HG03159 (cell line): ENCODE results near the gene C16orf96.

Experiments used
- ATAC-seq: cut with Tn5 transposase; IDR thresholded peaks from one replicate; pipeline ENCODE4 v1.9.1; 2021; ENCODE audit warnings: mild to moderate bottlenecking, moderate library complexity; ENCODE audit not compliant: unreplicated experiment

C16orf96 gene

GRCh38 chr16:4599037-4599436 lies 42.9 kb downstream of the C16orf96 start:
- no peak for ATAC-seq

- no peak for ATAC-seq
These were observed 43.4 kb downstream of the C16orf96 start for GRCh38 chr16:4599545-4599944.

GRCh38 chr16:4601036-4601863 lies 45.1 kb downstream of the C16orf96 start:
- ATAC-seq, result no peak

GRCh38 chr16:4601864-4602186 lies 45.7 kb downstream of the C16orf96 start:
- no peak for ATAC-seq

GRCh38 chr16:4602331-4602730 lies 46.2 kb downstream of the C16orf96 start:
- ATAC-seq, result no peak

- ATAC-seq, result no peak
These were observed 47.6 kb downstream of the C16orf96 start for GRCh38 chr16:4603624-4604170.

- ATAC-seq, result no peak
These were observed 48.3 kb downstream of the C16orf96 start for GRCh38 chr16:4604401-4604800.

- no peak for ATAC-seq
These were observed 50.2 kb downstream of the C16orf96 start for GRCh38 chr16:4606354-4606753.

- no peak for ATAC-seq
These were observed 51.9 kb downstream of the C16orf96 start for GRCh38 chr16:4607841-4608703.

- no peak for ATAC-seq
These were observed 52.5 kb downstream of the C16orf96 start for GRCh38 chr16:4608704-4608980.

GRCh38 chr16:4609200-4610010 lies 53.3 kb downstream of the C16orf96 start:
- ATAC-seq, result no peak

GRCh38 chr16:4610011-4611005 lies 54.2 kb downstream of the C16orf96 start:
- ATAC-seq, result no peak

GRCh38 chr16:4611337-4612021 lies 55.3 kb downstream of the C16orf96 start:
- ATAC-seq, result no peak

GRCh38 chr16:4612474-4612931 lies 56.4 kb downstream of the C16orf96 start:
- no peak for ATAC-seq

- no peak for ATAC-seq
These were observed 57.0 kb downstream of the C16orf96 start for GRCh38 chr16:4612977-4613635.

GRCh38 chr16:4613636-4614570 lies 57.8 kb downstream of the C16orf96 start:
- no peak for ATAC-seq

- peak; percentile 62 for ATAC-seq
These were observed 58.6 kb downstream of the C16orf96 start, which contains the start of gene UBALD1 for GRCh38 chr16:4614571-4615383. UBALD1 (minus strand) TSS chr16:4614888; CDS start chr16:4614797, 91 bp downstream.
